NCI-H2196 (cell line): ENCODE results near the gene AASDHPPT.
A peak's percentile ranks its signal among the peaks of the same experiment; 100 is the strongest.
"Not testable (repeated sequence)": the region's sequence is repeated elsewhere in the genome, so short reads cannot be mapped to it uniquely, and the experiment has no call there.

ENCODE experiments used
- DNase-seq: peaks from one replicate; lab custom pipeline; 2025; ENCODE audit not compliant: unreplicated experiment; lab: John Stamatoyannopoulos, UW

AASDHPPT gene

GRCh38 chr11:106077609-106078455, at the start of gene AASDHPPT:
Gene AASDHPPT (plus strand): TSS chr11:106077662. CDS start chr11:106077711, 49 bp downstream.
- peak; percentile 3 for DNase-seq

- no peak for DNase-seq
Measured at GRCh38 chr11:106030609-106031008, 46.9 kb upstream of the AASDHPPT start.

- no peak for DNase-seq
Measured at GRCh38 chr11:106031202-106031810, 46.2 kb upstream of the AASDHPPT start.

- DNase-seq: no peak
Measured at GRCh38 chr11:106031936-106032335, 45.5 kb upstream of the AASDHPPT start.

- DNase-seq: no peak
Measured at GRCh38 chr11:106032861-106033260, 44.6 kb upstream of the AASDHPPT start.

- no peak for DNase-seq
Measured at GRCh38 chr11:106043540-106043939, 33.9 kb upstream of the AASDHPPT start.

GRCh38 chr11:106047631-106048030, 29.8 kb upstream of the AASDHPPT start:
- DNase-seq: no peak

- no peak for DNase-seq
Measured at GRCh38 chr11:106049727-106050476, 27.6 kb upstream of the AASDHPPT start.

- DNase-seq: no peak
Measured at GRCh38 chr11:106051103-106051502, 26.4 kb upstream of the AASDHPPT start.

- not testable (repeated sequence) for DNase-seq
Measured at GRCh38 chr11:106058377-106058776, 19.1 kb upstream of the AASDHPPT start.

- no peak for DNase-seq
Measured at GRCh38 chr11:106059617-106060016, 17.8 kb upstream of the AASDHPPT start.

- no peak for DNase-seq
Measured at GRCh38 chr11:106061249-106061784, 16.1 kb upstream of the AASDHPPT start.

- DNase-seq: no peak
Measured at GRCh38 chr11:106061954-106062949, 15.2 kb upstream of the AASDHPPT start.

- no peak for DNase-seq
Measured at GRCh38 chr11:106063009-106063408, 14.5 kb upstream of the AASDHPPT start.

- no peak for DNase-seq
Measured at GRCh38 chr11:106070606-106071005, 6.9 kb upstream of the AASDHPPT start.

GRCh38 chr11:106072804-106073203, 4.7 kb upstream of the AASDHPPT start:
- DNase-seq: no peak

- peak; percentile 20 for DNase-seq
Measured at GRCh38 chr11:106076171-106076918, 1.1 kb upstream of the AASDHPPT start.

- peak; percentile 99 for DNase-seq
Measured at GRCh38 chr11:106076919-106077608, 398 bp upstream of the AASDHPPT start, which contains the start of gene KBTBD3. Gene KBTBD3 (minus strand): TSS chr11:106077347. CDS start chr11:106059097, 18,250 bp downstream.

GRCh38 chr11:106082096-106082495, 4.6 kb downstream of the AASDHPPT start:
- DNase-seq: no peak
